Measurements from ENCODE around the gene TM4SF20.

DNA sequence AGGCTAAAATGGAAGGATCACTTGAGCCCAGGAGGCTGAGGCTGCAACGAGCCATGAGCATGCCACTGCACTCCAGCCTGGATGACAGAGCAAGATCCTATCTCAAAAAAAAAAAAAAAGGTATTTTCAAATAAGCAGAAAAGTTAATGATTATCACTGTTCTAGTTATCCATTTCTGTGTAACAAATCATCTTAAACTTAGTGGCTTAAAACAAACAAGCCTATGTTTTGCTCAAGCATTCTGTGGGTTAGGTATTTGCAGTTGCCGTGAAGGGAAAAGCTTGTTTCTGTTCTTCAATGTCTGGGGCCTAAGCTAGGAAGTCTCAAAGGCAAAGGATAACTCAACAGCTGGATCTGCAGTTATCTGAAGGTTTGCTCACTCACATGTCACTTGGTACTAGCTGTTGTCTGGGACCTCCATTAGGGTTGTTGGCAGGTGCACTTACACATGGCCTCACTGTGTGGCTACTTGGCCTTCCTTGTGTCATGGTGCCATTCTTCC lies 40.0 kb downstream of the TM4SF20 start:
- TF ChIP-seq, protein P1, sequence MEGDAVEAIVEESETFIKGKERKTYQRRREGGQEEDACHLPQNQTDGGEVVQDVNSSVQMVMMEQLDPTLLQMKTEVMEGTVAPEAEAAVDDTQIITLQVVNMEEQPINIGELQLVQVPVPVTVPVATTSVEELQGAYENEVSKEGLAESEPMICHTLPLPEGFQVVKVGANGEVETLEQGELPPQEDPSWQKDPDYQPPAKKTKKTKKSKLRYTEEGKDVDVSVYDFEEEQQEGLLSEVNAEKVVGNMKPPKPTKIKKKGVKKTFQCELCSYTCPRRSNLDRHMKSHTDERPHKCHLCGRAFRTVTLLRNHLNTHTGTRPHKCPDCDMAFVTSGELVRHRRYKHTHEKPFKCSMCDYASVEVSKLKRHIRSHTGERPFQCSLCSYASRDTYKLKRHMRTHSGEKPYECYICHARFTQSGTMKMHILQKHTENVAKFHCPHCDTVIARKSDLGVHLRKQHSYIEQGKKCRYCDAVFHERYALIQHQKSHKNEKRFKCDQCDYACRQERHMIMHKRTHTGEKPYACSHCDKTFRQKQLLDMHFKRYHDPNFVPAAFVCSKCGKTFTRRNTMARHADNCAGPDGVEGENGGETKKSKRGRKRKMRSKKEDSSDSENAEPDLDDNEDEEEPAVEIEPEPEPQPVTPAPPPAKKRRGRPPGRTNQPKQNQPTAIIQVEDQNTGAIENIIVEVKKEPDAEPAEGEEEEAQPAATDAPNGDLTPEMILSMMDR (conservative IDR thresholded peaks at IDR 0.05 in 1 of 2, IDR thresholded peaks at IDR 0.05 in 1 of 2; ENCODE audit: extremely low read depth in 1 of 2, insufficient read depth in 1 of 2, low read depth in 1 of 2, low read length in 2 of 2) = no peak
- no peak for TF ChIP-seq EZH2 (IDR thresholded peaks at IDR 0.05; ENCODE audit: borderline replicate concordance, low read length)
